GM21786 (cell line): ENCODE measurements around the gene NTSR1.

Experiments used
- ATAC-seq: cut with Tn5 transposase; IDR thresholded peaks from one replicate; pipeline ENCODE4 v1.9.1; 2021; ENCODE audit not compliant: unreplicated experiment

NTSR1 gene

DNA sequence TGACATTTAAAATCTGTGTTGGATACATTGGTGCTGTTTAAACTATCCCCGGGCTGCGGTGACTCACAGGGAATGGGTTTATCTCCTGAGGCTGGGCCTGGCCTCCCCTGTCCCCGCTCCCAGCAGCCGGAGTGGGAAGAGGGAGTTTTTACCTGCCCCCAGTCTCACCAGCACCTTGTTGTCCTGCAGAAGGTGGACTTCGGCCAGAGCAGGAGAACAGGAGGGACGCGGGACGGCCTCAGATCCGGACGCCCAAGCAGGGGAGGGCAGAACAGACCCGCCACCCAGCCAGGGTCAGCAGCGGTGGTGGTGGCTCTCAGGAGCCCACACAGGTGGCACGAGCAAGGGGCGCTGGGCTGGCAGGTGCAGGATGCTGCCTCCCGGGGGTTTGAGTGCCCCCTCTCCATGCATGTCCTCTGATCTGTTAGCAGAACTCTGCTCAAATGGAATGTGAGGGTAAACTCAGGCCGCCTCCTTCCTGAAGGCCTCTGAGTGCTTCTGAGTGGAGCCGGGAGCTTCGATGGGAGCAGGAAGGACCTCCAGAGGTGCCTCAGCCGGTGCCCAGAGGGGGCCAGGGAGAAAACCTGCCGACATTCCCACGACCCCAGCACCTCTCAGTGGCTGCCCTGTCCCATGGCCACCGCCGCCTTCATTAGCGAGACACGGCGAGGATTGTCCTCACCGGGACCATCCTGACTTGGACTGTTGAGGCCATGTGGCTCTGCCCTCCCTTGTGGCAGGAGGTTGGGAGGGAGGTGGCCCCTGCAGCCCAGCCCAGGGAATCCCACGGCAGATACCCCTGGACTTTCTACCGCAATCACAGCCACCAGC is 44.2 kb downstream of the NTSR1 start:
- ATAC-seq, result no peak

DNA sequence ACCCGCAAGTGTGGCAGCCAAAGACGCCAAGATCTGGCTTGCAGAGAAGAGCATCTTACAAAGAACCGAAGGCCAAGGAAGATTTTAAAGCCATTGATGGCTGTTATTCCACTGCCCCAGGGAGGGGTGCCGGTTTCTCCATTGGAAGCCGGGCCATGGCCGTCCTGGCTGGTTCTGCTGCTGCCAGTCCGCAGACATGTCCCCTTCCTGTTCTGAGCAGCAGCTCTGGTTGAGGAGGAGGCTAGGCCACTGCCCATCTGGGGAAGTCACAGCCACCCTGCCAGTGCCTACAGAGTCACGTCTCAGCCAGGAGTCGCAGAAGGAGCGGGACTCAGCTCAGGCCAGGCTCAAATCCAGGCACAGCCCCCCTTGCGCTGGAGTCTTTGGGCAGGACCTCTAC is 45.0 kb downstream of the NTSR1 start:
- no peak for ATAC-seq

DNA sequence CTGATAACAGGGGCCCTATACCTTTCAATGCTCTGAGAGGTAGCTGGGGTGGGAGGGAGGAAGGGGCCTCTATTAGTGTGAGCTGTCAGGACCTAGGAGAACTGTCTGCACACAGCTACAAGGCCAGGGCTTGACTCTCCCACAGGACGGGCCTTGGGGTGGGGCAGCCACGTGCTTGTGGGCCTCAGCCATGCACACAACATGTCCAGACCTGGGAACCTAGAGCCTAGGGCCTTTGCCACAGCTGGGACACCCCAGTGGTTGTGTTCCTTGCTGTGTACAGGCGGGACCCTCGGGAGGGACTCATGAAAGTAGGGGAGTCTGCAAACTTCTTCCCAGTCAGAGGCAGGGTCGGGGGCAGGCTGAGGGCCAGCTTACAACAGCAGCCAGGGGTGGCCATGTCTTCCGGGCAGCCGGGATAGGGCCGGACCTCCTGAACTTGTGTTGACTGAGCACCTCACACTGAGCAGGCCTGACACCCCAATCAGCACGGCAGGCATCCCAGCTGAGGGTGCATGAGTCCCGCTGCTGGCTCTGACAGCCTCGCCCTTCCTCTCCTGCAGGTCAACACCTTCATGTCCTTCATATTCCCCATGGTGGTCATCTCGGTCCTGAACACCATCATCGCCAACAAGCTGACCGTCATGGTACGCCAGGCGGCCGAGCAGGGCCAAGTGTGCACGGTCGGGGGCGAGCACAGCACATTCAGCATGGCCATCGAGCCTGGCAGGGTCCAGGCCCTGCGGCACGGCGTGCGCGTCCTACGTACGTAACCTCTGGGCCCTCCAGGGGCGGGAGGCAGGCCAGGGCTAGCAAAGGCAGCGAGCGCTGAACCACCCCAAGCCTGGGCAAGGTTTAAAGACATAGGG is 45.7 kb downstream of the NTSR1 start:
- no peak for ATAC-seq

DNA sequence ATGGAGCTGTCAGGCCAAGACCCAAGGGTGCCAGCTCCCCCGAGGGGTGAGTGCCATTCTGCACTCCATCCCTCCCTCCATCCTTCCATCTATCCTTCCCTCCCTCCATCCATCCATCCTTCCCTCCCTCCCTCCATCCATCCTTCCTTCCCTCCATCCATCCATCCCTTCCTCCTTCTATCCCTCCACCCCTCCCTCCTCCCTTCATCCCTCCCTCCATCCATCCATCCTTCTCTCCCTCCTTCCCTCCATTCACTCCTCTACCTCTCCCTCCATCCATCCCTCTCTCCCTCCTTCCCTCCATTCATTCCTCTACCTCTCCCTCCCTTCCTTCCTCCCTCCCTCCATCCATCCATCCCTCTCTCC is 46.3 kb downstream of the NTSR1 start:
- ATAC-seq, result no peak

DNA sequence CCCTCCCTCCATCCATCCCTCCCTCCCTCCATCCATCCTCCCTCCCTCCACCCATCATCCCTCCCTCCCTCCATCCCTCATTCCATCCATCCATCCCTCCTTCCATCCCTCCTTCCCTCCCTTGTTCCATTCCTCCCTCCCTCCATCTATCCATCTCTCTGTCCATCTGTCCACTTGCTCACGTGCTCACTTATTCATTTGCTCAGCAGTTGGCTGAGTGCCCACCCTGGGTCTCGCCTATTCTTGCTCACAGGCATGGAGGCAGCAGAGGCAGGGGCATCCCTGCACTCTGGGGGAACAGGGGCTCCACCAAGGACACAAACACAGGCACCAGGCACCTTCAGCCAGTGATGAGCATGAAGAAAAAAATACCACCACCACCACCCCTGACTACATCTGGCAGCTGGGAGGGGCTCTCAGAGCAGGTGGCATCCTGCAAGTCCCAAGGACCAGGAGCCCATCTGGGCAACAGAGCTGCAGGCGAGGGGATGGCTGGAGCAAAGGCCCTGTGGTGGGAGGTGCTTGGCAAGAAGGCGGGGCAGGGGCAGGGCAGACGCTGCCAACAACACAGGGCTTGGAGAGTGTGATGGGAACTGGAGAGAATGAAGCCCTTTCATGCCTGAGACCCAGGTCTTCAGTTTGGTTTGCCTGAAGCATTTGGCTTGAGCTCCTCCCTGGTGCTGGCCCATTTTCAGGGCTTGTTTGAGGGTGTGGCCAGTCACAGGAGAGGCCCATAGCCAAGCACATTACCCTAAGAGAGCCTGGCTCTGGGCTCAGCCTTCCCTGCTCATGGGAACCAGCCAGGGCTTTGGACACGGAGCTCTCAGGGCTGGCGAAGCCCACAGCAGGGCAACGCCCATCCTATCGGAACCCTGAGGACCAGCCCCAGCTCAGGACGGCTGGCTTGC is 47.4 kb downstream of the NTSR1 start:
- ATAC-seq, result no peak

DNA sequence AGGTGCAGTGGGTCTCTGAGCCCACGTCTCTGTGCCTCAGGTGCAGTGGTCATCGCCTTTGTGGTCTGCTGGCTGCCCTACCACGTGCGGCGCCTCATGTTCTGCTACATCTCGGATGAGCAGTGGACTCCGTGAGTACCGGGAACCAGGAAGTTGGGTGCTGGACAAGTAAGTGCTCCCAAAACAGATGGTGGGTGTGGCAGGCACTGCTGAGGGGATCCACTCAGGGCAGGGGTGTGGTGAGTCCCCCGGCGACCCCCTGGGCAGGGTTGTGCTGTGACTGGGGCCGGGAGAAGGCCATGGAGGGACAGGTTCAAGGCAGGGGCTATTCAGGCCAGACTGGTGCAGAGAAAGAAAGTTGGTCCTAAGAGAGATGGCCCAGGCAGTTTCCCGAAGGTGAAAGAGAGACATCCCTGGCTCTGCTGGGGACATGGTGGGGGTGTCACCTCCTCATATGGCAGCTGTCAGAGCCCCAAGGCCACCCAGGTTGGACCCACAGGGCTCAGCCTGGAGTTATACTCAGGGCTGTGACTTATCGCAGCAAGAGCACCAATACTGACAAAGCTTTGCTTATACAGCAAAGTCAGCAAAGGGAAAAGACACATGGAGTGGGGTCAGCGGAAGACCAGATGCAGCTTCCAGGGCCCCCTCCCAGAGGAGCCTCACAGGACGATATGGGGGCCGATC is 49.7 kb downstream of the NTSR1 start:
- ATAC-seq, result no peak

DNA sequence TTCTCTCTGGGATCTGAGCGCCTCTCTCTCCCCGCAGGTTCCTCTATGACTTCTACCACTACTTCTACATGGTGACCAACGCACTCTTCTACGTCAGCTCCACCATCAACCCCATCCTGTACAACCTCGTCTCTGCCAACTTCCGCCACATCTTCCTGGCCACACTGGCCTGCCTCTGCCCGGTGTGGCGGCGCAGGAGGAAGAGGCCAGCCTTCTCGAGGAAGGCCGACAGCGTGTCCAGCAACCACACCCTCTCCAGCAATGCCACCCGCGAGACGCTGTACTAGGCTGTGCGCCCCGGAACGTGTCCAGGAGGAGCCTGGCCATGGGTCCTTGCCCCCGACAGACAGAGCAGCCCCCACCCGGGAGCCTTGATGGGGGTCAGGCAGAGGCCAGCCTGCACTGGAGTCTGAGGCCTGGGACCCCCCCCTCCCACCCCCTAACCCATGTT is 51.4 kb downstream of the NTSR1 start:
- no peak for ATAC-seq

DNA sequence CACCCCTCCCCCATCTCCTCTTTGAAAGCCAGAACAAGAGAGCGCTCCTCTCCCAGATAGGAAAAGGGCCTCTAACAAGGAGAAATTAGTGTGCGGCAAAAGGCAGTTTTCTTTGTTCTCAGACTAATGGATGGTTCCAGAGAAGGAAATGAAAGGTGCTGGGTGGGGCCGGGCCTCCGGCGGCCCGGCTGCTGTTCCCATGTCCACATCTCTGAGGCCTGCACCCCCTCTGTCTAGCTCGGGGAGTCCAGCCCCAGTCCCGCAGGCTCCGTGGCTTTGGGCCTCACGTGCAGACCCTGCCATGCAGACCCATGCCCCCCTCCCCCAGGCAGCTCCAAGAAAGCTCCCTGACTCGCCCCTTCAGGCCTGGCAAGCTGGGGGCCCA is 51.8 kb downstream of the NTSR1 start:
- no peak for ATAC-seq

DNA sequence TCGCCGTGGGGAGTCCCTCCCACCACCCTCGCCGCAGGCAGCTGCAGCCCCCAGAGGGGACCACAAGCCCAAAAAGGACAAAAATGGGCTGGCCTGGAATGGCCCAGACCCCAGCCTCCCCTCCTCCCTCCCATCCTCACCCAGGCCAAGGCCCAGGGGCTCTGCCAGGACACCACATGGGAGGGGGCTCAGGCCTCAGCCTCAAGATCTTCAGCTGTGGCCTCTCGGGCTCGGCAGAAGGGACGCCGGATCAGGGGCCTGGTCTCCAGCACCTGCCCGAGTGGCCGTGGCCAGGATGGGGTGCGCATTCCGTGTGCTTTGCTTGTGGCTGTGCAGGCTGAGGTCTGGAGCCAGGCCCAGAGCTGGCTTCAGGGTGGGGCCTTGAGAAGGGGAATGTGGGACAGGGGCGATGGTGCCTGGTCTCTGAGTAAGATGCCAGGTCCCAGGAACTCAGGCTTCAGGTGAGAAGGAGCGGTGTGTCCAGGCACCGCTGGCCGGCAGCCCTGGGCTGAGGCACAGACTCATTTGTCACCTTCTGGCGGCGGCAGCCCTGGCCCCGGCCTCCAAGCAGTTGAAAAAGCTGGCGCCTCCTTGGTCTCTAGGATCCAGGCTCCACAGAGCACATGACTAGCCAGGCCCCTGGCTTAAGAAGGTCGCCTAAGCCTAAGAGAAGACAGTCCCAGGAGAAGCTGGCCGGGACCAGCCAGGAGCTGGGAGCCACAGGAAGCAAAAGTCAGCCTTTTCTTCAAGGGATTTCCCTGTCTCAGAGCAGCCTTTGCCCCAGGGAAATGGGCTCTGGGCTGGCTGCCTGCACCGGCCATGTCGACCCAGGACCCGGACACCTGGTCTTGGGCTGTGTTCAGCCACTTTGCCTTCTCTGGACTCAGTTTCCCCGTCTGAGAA is 52.5 kb downstream of the NTSR1 start:
- no peak for ATAC-seq

DNA sequence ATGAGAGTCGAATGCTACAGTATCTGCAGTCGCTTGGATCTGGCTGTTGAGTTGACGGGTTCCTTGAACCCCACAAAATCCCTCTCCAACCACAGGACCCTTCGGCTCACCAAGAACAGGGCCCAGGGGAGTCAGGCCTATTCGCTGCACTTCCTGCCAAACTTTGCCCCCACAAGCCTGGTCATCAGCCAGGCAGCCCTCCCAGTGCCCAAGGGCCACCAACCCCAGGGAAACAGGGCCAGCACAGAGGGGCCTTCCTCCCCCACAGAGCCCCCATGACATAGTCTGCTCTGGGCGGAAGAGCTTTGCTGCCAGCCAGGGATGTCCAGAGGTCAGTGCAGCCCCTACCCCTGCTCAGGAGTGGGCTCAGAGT is 53.1 kb downstream of the NTSR1 start:
- no peak for ATAC-seq

DNA sequence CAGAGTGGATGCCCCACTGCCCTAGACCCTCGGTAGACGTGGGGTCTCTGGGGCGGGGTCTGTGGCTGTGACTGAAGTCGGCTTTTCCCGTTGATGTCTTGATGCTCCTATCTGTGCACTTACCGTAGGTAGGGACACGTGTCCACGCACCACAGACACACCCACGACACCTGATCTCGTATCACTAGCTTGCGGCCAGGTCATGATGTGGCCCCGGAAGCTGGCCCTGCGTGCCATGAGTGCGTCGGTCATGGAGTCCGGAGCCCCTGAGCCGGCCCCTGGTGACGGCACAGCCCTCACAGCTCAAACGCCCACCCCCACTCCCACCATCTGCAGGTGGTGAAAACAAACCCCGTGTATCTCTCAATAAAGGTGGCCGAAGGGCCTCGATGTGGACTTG is 53.7 kb downstream of the NTSR1 start:
- ATAC-seq, result no peak

DNA sequence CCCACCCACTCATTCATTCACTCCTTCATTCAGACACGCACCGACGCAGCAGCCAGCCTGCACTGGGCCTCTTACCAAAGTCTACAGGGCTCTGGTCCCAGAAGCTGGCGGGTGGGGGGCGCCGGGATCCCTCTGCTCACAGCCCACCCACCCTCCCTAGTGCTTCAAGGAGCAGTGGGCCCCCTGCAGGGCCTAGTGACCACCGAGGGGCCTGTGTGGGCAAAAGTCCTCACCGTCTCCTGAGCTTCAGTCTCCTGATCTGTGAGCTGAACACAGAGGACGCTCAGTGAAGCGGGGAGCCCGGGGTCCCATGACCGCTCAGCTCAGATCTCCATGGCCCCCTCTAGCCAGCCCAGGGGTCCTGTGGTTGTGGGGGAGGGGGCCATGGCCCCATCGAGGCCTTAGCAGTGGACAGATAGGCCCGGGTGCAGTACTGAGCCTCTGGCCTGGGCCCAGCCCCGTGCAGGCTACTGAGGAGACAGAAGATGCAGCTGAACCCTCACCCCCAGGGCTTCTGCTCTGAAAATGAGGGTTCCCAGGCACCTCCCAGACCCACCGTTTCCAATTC is 54.2 kb downstream of the NTSR1 start:
- ATAC-seq, result no peak

DNA sequence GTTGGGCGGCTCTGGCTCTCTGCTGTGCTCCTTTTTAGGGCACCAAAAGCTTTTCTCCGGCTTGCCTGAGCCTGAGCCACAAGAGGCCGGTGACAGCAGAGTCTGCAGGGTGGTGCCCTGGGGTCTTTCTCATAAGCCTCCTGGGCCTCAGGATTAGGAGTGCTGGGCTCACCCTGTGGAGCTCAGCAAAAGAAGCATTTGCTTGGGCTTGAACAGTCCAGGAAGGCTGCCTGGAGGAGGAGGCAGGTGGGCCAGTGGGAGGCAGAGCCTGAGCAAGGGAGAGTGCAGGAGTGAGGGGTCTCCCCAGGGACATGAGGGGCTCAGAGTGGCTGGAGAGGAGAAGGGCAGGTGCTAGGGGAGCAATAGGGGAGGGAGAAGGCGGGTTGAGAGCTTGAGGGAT is 54.8 kb downstream of the NTSR1 start:
- no peak for ATAC-seq

DNA sequence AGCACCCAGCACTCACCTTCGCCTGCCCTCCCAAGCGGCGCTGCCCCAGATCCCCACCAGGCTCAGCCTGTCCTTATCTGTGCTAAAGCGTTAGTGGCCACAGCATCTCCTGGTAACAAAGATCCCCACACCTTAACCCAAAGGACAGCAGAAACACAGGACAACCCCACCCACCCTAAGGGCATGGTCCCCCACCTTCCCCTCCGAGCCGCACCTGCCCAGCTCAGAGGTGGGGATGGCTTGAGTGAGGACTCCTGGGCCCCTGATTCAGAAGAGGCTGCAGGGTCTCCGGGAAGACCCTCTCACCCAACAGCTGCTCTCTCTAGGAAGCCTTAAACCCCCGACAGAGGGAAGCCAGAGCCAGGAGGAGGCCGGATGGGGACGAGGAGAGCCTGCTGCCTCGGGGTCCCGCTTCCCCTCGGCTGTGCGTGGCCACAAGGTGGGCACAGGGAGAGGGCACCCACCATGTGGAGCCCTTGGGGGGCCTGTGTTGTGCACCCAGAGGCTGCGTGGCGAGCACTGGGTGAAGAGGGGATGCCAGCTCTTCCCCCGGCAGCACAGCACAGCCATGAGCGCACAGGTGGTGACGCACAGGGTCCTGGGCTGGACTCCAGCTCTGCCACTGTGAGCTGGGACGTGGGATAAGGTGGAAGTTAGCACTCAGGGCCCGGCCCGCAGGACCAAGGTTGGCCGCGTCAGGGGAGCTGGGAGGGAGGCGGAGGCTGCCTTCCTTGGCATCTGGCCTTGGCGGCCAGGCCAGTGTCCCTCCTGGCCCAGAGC is 55.7 kb downstream of the NTSR1 start:
- ATAC-seq, result no peak

DNA sequence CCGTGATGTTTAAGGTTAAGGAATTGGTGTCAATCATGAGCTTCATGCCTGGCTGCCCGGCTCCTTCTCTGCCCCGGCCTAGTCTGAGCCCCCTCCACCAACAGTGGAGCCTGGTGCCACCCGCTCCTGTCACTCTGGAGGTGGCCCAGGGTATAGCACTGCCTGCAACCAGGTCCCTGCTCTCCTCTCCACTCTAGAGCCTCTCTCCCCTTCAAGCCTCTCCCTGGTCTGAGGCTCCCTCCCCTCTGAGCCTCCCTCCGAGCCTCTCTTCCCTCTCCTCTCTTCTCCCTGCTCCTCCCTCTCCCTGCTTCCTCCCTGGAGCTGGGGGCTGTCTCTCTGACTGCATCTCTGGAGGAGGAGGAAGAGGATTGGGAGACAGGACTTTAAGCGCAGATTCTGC is 56.4 kb downstream of the NTSR1 start:
- ATAC-seq, result no peak

DNA sequence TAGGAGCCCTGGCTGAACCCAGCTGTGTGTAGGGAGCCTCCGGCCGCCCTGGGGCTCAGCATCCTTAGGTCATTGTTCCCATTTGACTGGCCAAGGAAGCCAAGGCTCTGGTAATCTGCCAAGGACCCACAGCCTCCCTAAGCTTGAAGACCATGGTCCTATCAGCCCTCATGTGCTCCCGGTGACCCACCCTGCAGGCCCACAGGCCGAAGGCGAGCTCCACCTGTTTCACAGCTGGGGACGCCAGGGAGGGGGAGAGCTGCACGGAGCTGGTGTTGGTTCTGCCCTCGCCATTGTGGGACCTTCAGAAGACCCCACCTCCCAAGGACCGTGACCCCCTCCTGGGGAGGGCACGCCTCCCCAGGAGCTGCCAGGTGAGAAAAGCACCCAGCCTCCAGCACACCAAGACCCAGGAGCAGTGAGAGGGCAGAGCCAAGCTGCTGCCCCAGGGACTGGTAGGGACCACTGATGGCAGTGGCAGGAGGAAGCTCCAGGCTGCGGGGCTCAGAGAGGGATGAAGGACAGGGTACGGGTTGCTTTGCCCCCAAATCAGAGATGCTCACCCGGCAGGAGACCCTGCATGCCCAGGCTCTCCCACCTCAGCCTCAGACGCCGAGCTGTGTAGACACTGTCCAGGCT is 56.9 kb downstream of the NTSR1 start:
- no peak for ATAC-seq

DNA sequence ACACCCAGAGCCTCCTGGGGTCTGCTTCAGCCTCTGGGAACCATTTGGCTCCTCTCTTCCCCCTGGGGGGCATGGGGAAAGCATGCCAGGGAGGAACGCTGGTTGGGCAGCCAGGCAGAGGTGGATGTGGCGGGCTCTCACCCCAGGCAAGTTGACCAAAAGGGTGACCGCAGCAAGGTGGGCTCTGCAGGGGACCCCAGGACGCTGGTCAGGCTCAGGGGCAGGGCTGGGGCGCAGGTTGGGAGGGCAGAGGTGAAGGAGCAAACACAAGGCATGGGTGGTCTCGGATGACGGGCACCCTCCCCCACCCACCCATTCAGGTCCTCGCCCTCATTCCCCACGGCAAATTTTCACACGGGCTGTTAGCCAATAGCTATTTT is 57.4 kb downstream of the NTSR1 start:
- ATAC-seq, result no peak

DNA sequence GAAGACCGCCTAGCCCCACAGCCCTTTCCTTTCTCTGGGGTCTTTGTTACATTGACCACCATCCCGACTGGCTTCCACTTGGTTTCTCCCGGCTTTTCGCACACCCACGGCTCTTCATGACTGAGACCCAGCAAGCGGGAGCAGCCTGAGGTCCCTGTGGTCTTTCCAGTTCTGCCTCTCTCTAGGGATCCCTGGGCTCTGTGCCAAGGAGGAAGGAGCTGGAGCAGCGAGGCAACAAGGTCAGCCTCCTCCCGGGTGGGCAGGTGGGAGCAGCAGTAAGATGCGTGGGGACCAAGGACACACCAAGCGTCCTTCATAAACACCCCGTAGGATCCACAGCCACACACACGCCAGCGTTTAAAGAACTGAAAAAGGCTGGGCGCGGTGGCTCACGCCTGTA is 58.1 kb downstream of the NTSR1 start:
- no peak for ATAC-seq
